ENCODE measurements around the gene RAD9A. TPM values are rescaled to one million over a fixed set of nuclear protein-coding genes. Genes with fewer than 3 reads are reported as not detected.

Gene RAD9A
- total and polyA plus RNA-seq, 9 of the 15 experiments (the other 6 are each of a cell fraction or from before 2014, with no cell fraction given): 1.4 to 41.2 (median 16.1) TPM

- H3K79me2 ChIP-seq (ENCODE audit: control insufficient read depth, insufficient read depth, low read length): peaks cover 8% of the 10 kb centered on the region; the same call in 1 of the 3 replicates
- BruUV-seq (replicated peaks): no TSS peak
- H4K20me1 ChIP-seq (replicated peaks; ENCODE audit: control insufficient read depth, insufficient read depth, low read length): no peaks in the 10 kb centered on the region; the same call in 1 of the 2 replicates
- ChIA-PET CTCF (ENCODE audit: low intra/inter-chr PET ratio) (no interaction called here), POLR2A (interaction anchor here (0.7 to 2.3 kb wide), 4 partner anchors 8 to 622 kb away, joined by 3 to 8 read pairs (median 5); partner anchors contain the start of gene PPP1CA)
- H3K36me3 ChIP-seq (ENCODE audit: control insufficient read depth, insufficient read depth, low read length): no peaks in the 10 kb centered on the region
- no peak overlapping the region for H3K9ac ChIP-seq (ENCODE audit: insufficient read depth in 1 of 2, low read depth in 2 of 2, low read length in 2 of 2)
- H3K4me2 ChIP-seq (ENCODE audit: insufficient read depth, low read length): no peak overlapping the region
- H3K9me1 ChIP-seq (ENCODE audit: control insufficient read depth, insufficient read depth, low read length): no peaks in the 10 kb centered on the region
- DNase-seq (ENCODE audit: extremely low read depth in 1 of 4, low spot score in 3 of 4): no peak
- H3K4me1 ChIP-seq (replicated peaks in 1 of 2; ENCODE audit: control insufficient read depth in 2 of 2, insufficient read depth in 2 of 2, low read length in 2 of 2): peaks cover 19 to 77% of the 10 kb centered on the region in 2 experiments
- H3K27me3 ChIP-seq (ENCODE audit: control insufficient read depth in 2 of 2, insufficient read depth in 2 of 2, low read length in 2 of 2): no peaks in the 10 kb centered on the region
- peak; percentile 69 for FAIRE-seq
- intact Hi-C loops (cut with micrococcal nuclease) (no loop called here), in situ Hi-C loops (cut with MboI) (no loop called here)
- no peak overlapping the region for H3K27ac ChIP-seq (ENCODE audit: extremely low read depth, low read depth, low read length)
- 40% methylated on average over 21 of the region's 21 CpGs for WGBS (ENCODE audit: insufficient coverage, low coverage, missing lambda C conversion rate)
- H3K9me3 ChIP-seq (replicated peaks; ENCODE audit: control insufficient read depth, insufficient read depth, low read depth, low read length): no peaks in the 10 kb centered on the region
- H2AFZ ChIP-seq (ENCODE audit: low read depth, low read length): no peak overlapping the region
- ATAC-seq: no peak
- no peak overlapping the region for H3K4me3 ChIP-seq
- TF ChIP-seq ATF3 (IDR thresholded peaks at IDR 0.05) (no peak), ATF3 (CRISPR knock-in tag; conservative IDR thresholded peaks at IDR 0.05) (no peak), CTCF (IDR thresholded peaks at IDR 0.05 in 2 of 3, conservative IDR thresholded peaks at IDR 0.05 in 1 of 3; ENCODE audit: insufficient read depth in 2 of 3, low read depth in 1 of 3, low read length in 3 of 3) (no peak), ATF1 (CRISPR knock-in tag; IDR thresholded peaks at IDR 0.05) (no peak), ATF1 (tag; IDR thresholded peaks at IDR 0.05) (no peak), MNT (conservative IDR thresholded peaks at IDR 0.05) (no peak), ELF2 (CRISPR knock-in tag; IDR thresholded peaks at IDR 0.05) (no peak), RHOXF2B (CRISPR knock-in tag; conservative IDR thresholded peaks at IDR 0.05) (no peak), GABPB1 (CRISPR knock-in tag; IDR thresholded peaks at IDR 0.05) (no peak), ETS2 (tag; IDR thresholded peaks at IDR 0.05; ENCODE audit: borderline replicate concordance, poor library complexity, severe bottlenecking) (no peak), ZNF740 (CRISPR knock-in tag; IDR thresholded peaks at IDR 0.05) (peak; percentile 32; the same call in 1 of the 2 replicates), ZNF740 (tag; IDR thresholded peaks at IDR 0.05) (no peak), SFPQ (IDR thresholded peaks at IDR 0.05; ENCODE audit: low read depth, low read length) (no peak)
Observed at GRCh38 chr11:67416416-67417335, 24.9 kb downstream of the RAD9A start.
